Measurements from ENCODE around the gene HRCT1.

GRCh38 chr9:35899021-35899420, 7.0 kb upstream of the HRCT1 start:
- TF ChIP-seq CTCF (conservative IDR thresholded peaks at IDR 0.05; ENCODE audit: low read depth, low read length) (no peak), EZH2 (IDR thresholded peaks at IDR 0.05; ENCODE audit: borderline replicate concordance, low read depth, low read length, poor library complexity, severe bottlenecking) (no peak)
